ENCODE measurements around the gene TARBP2.

Gene TARBP2

DNA sequence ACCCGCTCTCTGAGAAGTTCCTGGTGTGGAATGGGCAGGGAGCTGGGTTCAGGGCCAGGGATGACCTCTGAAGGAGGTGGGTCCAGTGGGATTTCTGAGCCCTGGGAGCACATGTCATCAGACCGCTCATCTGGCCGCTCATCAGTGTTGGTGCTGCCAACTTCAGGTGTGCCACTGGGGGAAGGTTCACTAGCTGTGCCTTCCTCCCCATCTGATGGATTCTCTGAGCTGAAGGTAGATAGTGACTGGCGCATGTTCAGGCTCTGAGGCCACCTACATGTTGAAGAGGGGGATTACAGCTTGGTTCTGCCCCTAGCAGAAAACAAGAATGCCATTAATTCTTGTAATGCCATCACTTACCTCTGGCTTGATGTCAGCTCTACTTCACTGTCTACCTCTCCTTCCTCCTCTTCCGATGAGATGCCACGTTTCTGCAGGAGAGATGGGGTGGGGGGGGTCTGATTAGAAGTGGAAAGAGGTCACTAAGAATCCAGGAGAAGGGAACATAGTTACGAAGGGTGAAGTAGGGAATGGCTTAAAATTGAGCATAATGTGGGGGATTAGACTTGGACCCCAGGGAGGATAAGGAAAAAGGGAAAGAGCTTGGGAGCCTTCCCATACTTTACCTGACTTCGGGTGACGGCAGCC, 19.0 kb upstream of the TARBP2 start:
- TF ChIP-seq, protein P1, sequence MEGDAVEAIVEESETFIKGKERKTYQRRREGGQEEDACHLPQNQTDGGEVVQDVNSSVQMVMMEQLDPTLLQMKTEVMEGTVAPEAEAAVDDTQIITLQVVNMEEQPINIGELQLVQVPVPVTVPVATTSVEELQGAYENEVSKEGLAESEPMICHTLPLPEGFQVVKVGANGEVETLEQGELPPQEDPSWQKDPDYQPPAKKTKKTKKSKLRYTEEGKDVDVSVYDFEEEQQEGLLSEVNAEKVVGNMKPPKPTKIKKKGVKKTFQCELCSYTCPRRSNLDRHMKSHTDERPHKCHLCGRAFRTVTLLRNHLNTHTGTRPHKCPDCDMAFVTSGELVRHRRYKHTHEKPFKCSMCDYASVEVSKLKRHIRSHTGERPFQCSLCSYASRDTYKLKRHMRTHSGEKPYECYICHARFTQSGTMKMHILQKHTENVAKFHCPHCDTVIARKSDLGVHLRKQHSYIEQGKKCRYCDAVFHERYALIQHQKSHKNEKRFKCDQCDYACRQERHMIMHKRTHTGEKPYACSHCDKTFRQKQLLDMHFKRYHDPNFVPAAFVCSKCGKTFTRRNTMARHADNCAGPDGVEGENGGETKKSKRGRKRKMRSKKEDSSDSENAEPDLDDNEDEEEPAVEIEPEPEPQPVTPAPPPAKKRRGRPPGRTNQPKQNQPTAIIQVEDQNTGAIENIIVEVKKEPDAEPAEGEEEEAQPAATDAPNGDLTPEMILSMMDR (IDR thresholded peaks at IDR 0.05; ENCODE audit: control insufficient read depth, extremely low read depth, insufficient read depth): no peak
- H3K4me3 ChIP-seq (ENCODE audit: low read depth, low read length): no peak overlapping the region
- DNase-seq (ENCODE audit: low read depth): no peak

DNA sequence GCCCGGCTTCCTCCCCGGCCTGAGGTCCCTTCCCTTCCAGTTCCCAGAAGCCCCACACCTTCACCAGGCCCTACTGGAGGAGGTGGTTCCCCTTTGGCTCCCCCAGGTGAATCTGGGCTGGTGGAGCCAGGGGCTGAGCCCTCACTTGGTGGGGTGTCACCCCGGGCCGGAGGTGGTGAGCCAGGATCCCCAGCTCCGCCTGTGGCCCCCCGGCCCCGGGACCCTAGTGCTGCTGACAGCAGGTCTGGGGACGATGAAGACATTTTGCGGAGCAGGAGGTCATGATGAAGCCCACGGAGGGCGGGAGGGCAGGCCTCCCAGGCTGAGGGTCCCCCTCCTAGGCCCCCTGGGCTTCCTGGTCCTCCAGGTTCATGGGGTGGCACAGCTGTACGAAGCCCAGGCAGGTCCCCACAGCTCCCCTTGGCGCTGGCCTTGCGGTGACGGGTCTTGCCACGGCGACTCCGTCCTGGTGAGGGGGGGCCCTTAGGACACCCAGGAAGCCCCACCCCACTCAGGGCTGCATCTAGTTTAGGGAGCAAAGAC, 18.4 kb upstream of the TARBP2 start:
- H3K4me3 ChIP-seq (ENCODE audit: low read depth, low read length): no peak overlapping the region
- DNase-seq (ENCODE audit: low read depth): no peak
- TF ChIP-seq, protein P1 (IDR thresholded peaks at IDR 0.05; ENCODE audit: control insufficient read depth, extremely low read depth, insufficient read depth): no peak

DNA sequence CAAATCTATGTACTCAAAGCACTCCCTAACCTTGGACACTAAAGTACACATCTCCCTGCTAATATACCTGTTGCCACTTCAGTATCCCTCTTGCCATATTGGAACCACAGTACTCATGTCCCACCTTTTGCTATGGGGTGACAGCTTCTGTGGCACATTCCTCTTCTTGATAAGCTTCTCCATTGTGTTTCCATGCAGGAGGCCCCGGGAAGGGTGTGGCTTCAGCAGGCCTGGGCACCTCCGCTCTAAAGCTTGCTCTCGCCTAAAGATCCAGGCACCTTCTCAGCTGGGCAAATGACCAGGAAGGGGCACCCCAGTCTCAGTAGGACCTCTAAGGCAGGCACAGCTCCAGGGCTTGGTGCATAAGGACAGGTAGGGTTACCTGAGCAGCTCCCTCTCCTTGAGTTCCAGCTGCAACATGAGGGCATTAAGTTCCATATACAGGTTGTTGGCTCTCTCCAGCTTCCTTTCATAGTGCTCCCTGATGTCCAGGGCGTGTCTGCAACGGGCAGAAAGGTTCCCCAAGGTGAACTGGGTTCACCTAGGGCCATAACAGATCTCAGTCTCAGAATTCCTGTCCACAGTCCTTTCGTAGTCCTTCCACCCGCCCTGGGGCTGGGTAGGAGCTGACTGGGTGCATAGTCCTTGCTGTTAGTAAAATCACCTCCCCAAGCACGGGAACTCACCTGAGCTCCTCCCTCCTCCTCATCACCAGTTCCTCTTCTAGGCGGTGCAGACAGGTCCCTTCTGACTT, 17.7 kb upstream of the TARBP2 start:
- TF ChIP-seq, protein P1 (IDR thresholded peaks at IDR 0.05; ENCODE audit: control insufficient read depth, extremely low read depth, insufficient read depth): no peak
- no peak overlapping the region for H3K4me3 ChIP-seq (ENCODE audit: low read depth, low read length)
- DNase-seq (ENCODE audit: low read depth): no peak

DNA sequence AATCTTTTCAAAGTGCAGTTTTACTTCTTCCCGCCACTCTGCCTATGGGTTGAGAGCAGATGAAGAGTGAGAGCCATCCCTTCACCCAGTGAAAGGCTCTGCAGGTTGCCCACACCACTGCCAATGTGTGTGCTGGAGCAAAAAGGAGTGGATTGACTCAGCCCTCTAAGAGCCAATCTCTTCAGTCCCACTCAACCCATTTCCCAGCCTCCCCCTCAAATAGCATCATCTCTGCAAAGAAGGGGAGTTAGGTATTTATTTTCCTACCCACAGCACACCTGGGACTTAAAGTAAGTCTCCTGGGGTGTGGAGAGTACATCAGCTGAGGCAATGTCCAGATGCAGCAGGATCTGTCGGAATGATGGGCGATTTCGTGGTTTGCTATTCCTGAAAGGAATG, 17.1 kb upstream of the TARBP2 start:
- no peak for DNase-seq (ENCODE audit: low read depth)
- TF ChIP-seq, protein P1 (IDR thresholded peaks at IDR 0.05; ENCODE audit: control insufficient read depth, extremely low read depth, insufficient read depth): no peak
- no peak overlapping the region for H3K4me3 ChIP-seq (ENCODE audit: low read depth, low read length)

DNA sequence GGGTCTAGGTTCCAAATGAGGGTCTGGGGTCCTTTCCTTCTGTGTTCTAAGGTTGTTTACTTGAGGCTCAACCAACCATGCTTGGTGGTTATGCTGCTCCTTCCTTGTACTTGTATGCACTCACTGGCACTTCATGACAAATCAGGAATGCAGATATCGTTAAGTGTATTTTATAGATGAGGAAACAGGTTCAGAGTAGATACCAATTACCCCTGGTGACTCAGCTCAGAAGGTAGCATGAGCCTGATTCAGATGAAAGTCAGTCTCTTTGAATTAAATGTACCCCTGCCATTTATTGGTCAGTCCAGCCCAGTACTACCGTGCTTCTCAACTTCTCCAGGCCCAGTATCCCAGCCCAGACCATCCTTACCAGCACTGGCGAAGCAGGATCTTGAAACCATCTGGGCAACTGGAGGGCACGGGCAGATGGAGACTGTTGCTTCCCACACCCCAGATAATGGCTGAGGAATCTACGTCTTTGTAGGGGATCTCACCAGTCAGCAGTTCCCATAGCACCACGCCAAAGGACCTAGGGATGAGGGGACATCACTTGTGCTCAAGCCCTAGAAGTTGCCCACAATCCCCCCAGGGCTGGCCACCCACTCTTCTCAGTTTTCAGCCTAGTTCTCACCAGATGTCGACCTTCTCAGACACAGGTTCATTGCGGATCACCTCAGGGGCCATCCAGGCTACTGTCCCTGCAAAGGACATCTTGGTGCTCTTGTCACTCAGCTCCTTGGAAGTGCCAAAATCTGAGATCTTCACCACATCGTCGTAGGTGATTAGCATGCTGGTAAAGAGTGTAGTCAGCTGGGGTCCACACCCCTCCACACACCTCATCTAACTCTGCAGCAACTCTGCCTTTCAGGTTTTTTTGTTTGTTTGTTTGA, 16.2 kb upstream of the TARBP2 start:
- TF ChIP-seq, protein P1 (IDR thresholded peaks at IDR 0.05; ENCODE audit: control insufficient read depth, extremely low read depth, insufficient read depth): no peak
- DNase-seq (ENCODE audit: low read depth): no peak
- no peak overlapping the region for H3K4me3 ChIP-seq (ENCODE audit: low read depth, low read length)

DNA sequence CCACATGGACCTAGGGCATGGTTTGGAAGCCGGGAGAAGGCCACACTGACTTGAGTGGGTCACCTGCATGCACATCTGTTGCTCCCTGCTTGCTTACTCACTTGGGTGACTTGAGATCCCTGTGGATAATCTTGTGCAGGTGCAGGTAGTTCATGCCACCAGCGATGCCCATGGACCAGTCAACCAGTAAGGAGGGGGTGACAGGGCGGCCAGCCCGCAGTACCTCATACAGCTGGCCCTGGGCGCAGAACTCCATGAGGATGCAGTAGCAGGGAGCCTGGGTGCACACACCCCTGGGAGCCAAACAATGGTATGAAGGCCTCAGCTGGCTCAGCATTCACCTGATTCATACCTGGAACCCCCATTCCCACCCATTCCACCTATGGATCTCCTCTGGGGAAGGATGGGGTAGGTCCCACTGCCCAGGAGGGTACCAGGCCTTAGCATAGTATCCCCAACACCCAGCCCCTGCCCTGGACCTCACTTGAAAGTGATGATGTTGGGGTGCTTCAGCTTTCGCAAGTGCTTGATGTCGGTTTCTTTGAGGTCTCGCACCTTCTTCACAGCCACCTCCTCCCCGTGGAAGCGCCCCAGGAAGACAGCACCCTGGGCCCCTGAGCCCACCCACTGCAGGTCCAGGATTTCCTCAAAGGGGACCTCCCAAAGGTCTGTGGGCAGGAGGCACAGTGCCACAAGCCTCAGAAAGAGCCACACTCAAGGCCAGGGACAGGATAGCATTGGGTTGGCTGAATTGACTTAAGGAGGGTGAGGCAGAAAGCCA, 14.9 kb upstream of the TARBP2 start:
- TF ChIP-seq, protein P1 (IDR thresholded peaks at IDR 0.05; ENCODE audit: control insufficient read depth, extremely low read depth, insufficient read depth): no peak
- no peak for DNase-seq (ENCODE audit: low read depth)
- no peak overlapping the region for H3K4me3 ChIP-seq (ENCODE audit: low read depth, low read length)
